Right lung (tissue), 5 donors: ENCODE results near the gene GC. TPM values are rescaled to one million over a fixed set of nuclear protein-coding genes. Genes with fewer than 3 reads are reported as not detected.

Source experiments
- polyA plus RNA-seq, 5 donors: library from polyadenylated mRNA; unstranded; fragments of 120-200 nt; gene quantifications; one replicate each; pipeline versions ENCODE4 v1.2.1 to v1.2.3, GENCODE V29; 2013; ENCODE audit warnings: inconsistent platforms in 1 of 5, low replicate concordance in 1 of 5; ENCODE audit not compliant: insufficient read length in 5 of 5, insufficient read depth in 1 of 5

GC gene
- polyA plus RNA-seq, 5 donors = 10.1 TPM; not detected in 4

Other genes with a start within 250 kb of the GC start
- under 1 TPM in 2 of 5 donors, not detected in 3; 0.09 TPM for gene NPFFR2, start 247.9 kb upstream of the GC start, polyA plus RNA-seq